Neuron (in vitro differentiated cells): ENCODE measurements around the gene NPAS2.
A peak's percentile ranks its signal among the peaks of the same experiment; 100 is the strongest.

ENCODE experiments used
- H2AFZ ChIP-seq: one replicate; pipeline ENCODE4 v1.6.1; 2013; ENCODE audit warnings: low read depth, mild to moderate bottlenecking, inconsistent platforms, low read length, moderate library complexity
- H3K27me3 ChIP-seq: one replicate; pipeline ENCODE4 v1.6.1; 2013; ENCODE audit warnings: low read length; ENCODE audit not compliant: insufficient read depth
- H3K36me3 ChIP-seq: one replicate; pipeline ENCODE4 v1.6.1; 2013; ENCODE audit warnings: low read length; ENCODE audit not compliant: insufficient read depth
- H3K4me1 ChIP-seq: one replicate; pipeline ENCODE4 v1.6.1; 2013; ENCODE audit warnings: low read length; ENCODE audit not compliant: insufficient read depth
- H3K4me3 ChIP-seq: 2 replicates; pipeline ENCODE4 v1.5.1; 2013; ENCODE audit warnings: mild to moderate bottlenecking, low read length, moderate library complexity
- H3K9me3 ChIP-seq: one replicate; pipeline ENCODE4 v1.6.1; 2013; ENCODE audit warnings: low read length

Gene NPAS2

GRCh38 chr2:100990650-100991403 is 170.9 kb downstream of the NPAS2 start:
- H3K4me1 ChIP-seq = no peaks in the 10 kb centered on the region
- H3K4me3 ChIP-seq = no peak overlapping the region
- no peaks in the 10 kb centered on the region for H3K36me3 ChIP-seq
- H3K27me3 ChIP-seq = peaks cover 8% of the 10 kb centered on the region
- no peaks in the 10 kb centered on the region for H3K9me3 ChIP-seq
- no peak overlapping the region for H2AFZ ChIP-seq

DNA sequence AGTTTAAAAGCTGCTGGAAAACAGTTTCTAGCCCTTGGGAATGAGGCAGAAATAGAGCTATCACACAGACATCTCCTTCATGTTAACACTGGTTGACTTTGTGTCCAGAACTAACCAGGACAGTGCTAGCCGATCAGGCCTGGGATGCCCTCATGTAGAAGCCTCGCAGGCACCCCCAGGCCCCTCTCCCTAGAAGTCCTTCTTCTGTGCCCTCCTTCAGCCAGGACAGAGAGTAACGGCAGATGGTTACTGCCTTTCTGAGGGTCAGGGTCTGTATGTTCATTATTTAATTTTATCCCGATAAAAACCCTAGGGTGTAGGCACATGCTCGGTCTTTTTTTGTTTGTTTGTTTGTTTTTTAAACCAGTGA is 171.4 kb downstream of the NPAS2 start:
- Histone ChIP-seq H3K27me3 (peaks cover 8% of the 10 kb centered on the region), H2AFZ (no peak overlapping the region), H3K9me3 (no peaks in the 10 kb centered on the region), H3K4me3 (no peak overlapping the region), H3K4me1 (no peaks in the 10 kb centered on the region), H3K36me3 (no peaks in the 10 kb centered on the region)

DNA sequence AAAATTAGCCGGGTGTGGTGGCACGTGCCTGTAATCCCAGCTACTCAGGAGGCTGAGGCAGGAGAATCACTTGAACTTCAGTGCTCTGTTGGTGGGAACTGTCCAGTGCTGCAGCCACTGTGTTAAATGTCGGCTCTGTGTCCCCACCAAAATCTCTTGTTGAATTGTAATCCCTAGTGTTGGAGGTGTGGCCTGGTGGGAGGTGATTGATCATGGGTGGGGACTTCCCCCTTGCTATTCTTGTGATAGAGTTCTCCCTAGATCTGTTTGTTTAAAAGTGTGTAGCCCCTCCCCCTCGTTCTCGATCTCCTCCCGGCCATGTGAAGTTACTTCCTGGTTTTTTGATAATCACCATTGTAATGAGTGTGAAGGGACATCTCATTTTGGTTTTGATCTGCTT is 172.3 kb downstream of the NPAS2 start:
- Histone ChIP-seq H2AFZ (no peak overlapping the region), H3K4me3 (no peak overlapping the region), H3K4me1 (no peaks in the 10 kb centered on the region), H3K27me3 (peaks cover 8% of the 10 kb centered on the region), H3K9me3 (no peaks in the 10 kb centered on the region), H3K36me3 (no peaks in the 10 kb centered on the region)

DNA sequence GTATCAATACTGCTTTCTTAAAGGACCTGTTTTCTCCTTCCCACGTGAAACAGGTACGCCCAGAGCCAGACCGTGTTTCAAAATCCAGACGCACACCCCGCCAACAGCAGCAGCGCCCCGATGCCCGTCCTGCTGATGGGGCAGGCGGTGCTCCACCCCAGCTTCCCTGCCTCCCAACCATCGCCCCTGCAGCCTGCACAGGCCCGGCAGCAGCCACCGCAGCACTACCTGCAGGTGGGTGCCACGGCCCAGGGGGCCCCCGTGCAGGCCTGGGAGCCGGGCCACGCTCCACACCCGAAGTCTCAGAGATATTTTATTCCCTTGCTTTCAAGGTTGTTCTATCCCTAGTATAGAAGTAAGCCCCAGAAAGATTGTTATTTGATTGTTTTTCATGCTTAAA is 173.4 kb downstream of the NPAS2 start:
- no peaks in the 10 kb centered on the region for H3K36me3 ChIP-seq
- peaks cover 6% of the 10 kb centered on the region for H3K27me3 ChIP-seq
- no peaks in the 10 kb centered on the region for H3K9me3 ChIP-seq
- no peak overlapping the region for H3K4me3 ChIP-seq
- H3K4me1 ChIP-seq = no peaks in the 10 kb centered on the region
- no peak overlapping the region for H2AFZ ChIP-seq

GRCh38 chr2:100995309-100996075 is 175.6 kb downstream of the NPAS2 start:
- Histone ChIP-seq H3K27me3 (peaks cover 4% of the 10 kb centered on the region), H2AFZ (no peak overlapping the region), H3K4me1 (no peaks in the 10 kb centered on the region)

GRCh38 chr2:100997509-100998234 is 177.7 kb downstream of the NPAS2 start:
- Histone ChIP-seq H3K4me1 (peaks cover 3% of the 10 kb centered on the region), H2AFZ (no peak overlapping the region), H3K4me3 (no peak overlapping the region), H3K27me3 (no peaks in the 10 kb centered on the region), H3K9me3 (no peaks in the 10 kb centered on the region), H3K36me3 (no peaks in the 10 kb centered on the region)

More at GRCh38 chr2:100995309-100996075, 175.6 kb downstream of the NPAS2 start:
- no peaks in the 10 kb centered on the region for H3K36me3 ChIP-seq
- H3K4me3 ChIP-seq = no peak overlapping the region
- H3K9me3 ChIP-seq = no peaks in the 10 kb centered on the region

DNA sequence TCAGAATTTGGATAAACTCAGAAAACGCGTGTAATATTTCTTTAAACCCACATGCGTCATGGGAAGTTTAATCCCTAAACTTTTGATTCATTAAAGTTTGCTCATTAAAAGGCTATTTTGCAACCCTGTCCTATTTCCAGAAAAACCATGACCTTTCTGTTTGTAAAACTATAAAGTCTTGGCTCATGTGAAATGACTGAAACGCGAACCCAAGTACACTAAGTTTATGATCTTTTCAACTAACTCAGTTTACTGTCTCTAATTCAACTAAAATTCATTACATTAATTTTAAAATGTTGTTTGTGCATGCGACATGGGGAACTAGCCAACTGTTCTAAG is 178.3 kb downstream of the NPAS2 start:
- no peak overlapping the region for H2AFZ ChIP-seq
- H3K36me3 ChIP-seq = peaks cover 2% of the 10 kb centered on the region
- no peaks in the 10 kb centered on the region for H3K9me3 ChIP-seq
- peaks cover 8% of the 10 kb centered on the region for H3K4me1 ChIP-seq
- H3K27me3 ChIP-seq = no peaks in the 10 kb centered on the region
- H3K4me3 ChIP-seq = no peak overlapping the region

- Histone ChIP-seq H3K4me3 (no peak overlapping the region), H2AFZ (no peak overlapping the region), H3K36me3 (peaks cover 20% of the 10 kb centered on the region), H3K4me1 (peaks cover 16% of the 10 kb centered on the region), H3K27me3 (no peaks in the 10 kb centered on the region), H3K9me3 (no peaks in the 10 kb centered on the region)
These were observed 180.1 kb downstream of the NPAS2 start for GRCh38 chr2:100999995-101000394.

DNA sequence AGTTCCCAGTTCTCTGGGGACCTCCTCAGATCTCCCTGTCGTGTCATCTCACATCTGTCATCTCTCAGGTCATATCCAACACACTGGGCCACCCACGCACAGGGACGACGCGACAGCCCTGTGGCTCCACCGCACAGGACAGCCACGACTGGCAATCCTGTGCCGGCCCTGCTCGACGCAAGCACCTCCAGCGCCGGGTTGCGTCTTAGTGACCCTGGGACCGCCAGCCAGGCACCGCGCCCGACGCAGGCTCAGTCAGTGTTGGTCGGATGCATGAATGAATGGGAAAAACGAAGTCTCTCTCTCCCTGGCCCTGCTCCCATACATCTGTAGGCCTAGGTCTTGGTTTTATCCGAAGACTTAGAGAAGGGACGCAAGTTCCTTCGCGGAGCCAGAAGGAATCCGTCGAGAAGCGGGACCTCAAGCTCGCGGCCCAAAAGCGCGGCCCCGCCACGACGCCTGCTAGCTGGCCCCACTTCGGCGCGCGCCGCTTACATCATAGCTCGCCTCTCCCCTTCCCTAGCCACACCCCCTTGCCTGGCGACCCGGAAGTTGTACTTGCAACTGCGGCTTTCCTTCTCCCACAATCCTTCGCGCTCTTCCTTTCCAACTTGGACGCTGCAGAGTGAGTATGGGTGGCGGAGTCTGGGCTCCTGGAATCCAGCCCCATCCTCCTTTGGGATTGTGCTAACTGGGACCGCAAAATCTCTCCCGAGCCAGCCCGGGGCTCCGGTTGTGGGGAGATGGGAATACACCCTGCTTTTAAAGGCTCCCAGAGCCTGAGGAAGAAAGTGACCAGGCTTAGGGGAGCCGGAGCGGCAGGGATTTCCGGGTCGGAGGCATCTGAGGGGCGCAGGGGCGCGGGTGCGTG is 182.0 kb downstream of the NPAS2 start, which contains the start of gene RPL31:
Gene RPL31 (plus strand): TSS at position 599 of the 871 bp plus-strand sequence. CDS start 413 bp downstream, outside the sequence.
- H3K4me1 ChIP-seq = peaks cover 16% of the 10 kb centered on the region
- no peaks in the 10 kb centered on the region for H3K27me3 ChIP-seq
- H2AFZ ChIP-seq = peak within 1 kb of the TSS; percentile 89
- H3K4me3 ChIP-seq = peak within 1 kb of the TSS; percentile 87
- H3K9me3 ChIP-seq = no peaks in the 10 kb centered on the region
- H3K36me3 ChIP-seq = peaks cover 39% of the 10 kb centered on the region

DNA sequence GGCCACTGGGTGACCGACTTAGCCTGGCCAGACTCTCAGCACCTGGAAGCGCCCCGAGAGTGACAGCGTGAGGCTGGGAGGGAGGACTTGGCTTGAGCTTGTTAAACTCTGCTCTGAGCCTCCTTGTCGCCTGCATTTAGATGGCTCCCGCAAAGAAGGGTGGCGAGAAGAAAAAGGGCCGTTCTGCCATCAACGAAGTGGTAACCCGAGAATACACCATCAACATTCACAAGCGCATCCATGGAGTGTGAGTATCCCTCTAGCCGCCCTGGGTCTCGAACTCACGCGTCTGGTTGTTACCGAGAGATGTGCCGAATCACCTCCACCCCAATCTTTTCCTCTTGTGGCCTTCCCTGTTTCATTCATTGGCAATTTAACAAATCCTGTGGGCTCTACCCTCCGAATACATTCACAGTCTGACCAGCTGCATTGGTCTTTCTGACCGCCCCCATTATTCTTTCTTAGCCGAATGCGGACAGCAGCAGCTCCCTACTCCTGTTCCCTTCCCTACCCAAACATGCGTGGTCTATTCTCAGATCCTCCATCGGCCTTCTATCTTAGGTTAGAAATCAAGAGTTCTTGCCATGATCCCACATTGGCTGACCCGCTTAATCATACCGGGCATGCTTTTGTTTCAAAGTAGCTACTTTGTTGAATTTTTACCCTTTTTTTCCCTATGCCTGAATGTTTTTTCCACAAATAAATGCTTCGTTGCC is 182.8 kb downstream of the NPAS2 start:
- peak overlapping the region; percentile 87 for H3K4me3 ChIP-seq
- H3K4me1 ChIP-seq = peaks cover 16% of the 10 kb centered on the region
- H2AFZ ChIP-seq = peak overlapping the region; percentile 89
- H3K27me3 ChIP-seq = no peaks in the 10 kb centered on the region
- peaks cover 47% of the 10 kb centered on the region for H3K36me3 ChIP-seq
- no peaks in the 10 kb centered on the region for H3K9me3 ChIP-seq

DNA sequence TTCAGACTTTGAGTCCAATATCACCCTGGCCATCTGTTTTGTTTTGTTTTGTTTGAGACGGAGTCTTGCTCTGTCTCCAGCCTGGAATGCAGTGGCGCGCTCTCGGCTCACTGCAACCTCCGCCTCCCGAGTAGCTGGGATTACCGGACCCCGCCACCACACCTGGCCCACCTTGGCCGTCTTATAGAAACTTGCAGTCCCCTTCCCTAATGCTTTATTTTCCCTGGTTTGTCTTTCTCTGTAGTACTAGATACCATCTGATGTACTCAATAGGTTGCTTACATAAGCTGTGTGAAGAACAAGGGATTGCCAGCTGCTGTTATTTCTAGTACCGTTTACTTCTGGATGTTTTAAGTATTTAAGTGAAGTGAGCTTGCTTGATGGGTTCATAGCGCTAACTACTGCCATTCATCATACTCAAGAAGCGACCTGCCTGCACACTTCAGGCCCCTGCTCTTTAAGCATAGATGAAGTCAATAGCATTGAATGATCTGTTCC is 183.4 kb downstream of the NPAS2 start:
- Histone ChIP-seq H2AFZ (no peak overlapping the region), H3K9me3 (no peaks in the 10 kb centered on the region), H3K4me1 (peaks cover 16% of the 10 kb centered on the region), H3K27me3 (no peaks in the 10 kb centered on the region), H3K36me3 (peaks cover 53% of the 10 kb centered on the region), H3K4me3 (peak overlapping the region; percentile 87)
